Immature natural killer cell (primary cell): ENCODE data around the gene PSIP1. TPM values are rescaled to one million over a fixed set of nuclear protein-coding genes. Genes with fewer than 3 reads are reported as not detected.
"Not testable (repeated sequence)": the region's sequence is repeated elsewhere in the genome, so short reads cannot be mapped to it uniquely, and the experiment has no call there.

Experiments used
- DNase-seq, 3 donors: peaks; one replicate each; pipeline ENCODE4 v3.0.0; 2022; ENCODE audit warnings: mixed read lengths in 1 of 3
- H3K27ac Mint-ChIP-seq, 6 donors: one replicate each; pipeline ENCODE4 v1.8.0; 2020; ENCODE audit warnings: mixed read lengths in 6 of 6, mild to moderate bottlenecking in 5 of 6, inconsistent platforms in 4 of 6, moderate library complexity in 3 of 6
- H3K27me3 Mint-ChIP-seq, 3 donors: one replicate each; pipeline ENCODE4 v1.8.0; 2020 to 2021; ENCODE audit warnings: low read depth in 3 of 3, mild to moderate bottlenecking in 3 of 3, mixed read lengths in 3 of 3, moderate library complexity in 3 of 3, inconsistent platforms in 1 of 3
- H3K36me3 Mint-ChIP-seq, 3 donors: one replicate each; pipeline ENCODE4 v1.8.0; 2020; ENCODE audit warnings: mixed read lengths in 3 of 3, inconsistent platforms in 2 of 3, mild to moderate bottlenecking in 2 of 3
- H3K4me1 Mint-ChIP-seq, 2 donors: one replicate each; pipeline ENCODE4 v1.8.0; 2020; ENCODE audit warnings: inconsistent platforms in 2 of 2, mild to moderate bottlenecking in 2 of 2, mixed read lengths in 2 of 2, moderate library complexity in 1 of 2
- H3K4me3 Mint-ChIP-seq, 5 donors: one replicate each; pipeline ENCODE4 v1.8.0; 2020; ENCODE audit warnings: mild to moderate bottlenecking in 5 of 5, mixed read lengths in 5 of 5, inconsistent platforms in 3 of 5, moderate library complexity in 3 of 5
- H3K9me3 Mint-ChIP-seq, 6 donors: one replicate each; pipeline ENCODE4 v1.8.0; 2020; ENCODE audit warnings: mild to moderate bottlenecking in 6 of 6, mixed read lengths in 6 of 6, inconsistent platforms in 4 of 6, moderate library complexity in 3 of 6
- polyA plus RNA-seq, 3 donors: library from polyadenylated mRNA; unstranded; fragments of 300-500 nt; fragmentation: Illumina TruSeq; gene quantifications; one replicate each; pipeline ENCODE4 v1.2.3, GENCODE V29; 2021

The PSIP1 gene
- polyA plus RNA-seq, 3 donors from 2014 or later: 26.7 to 73.0 (median 64.8) TPM

- H3K4me1 Mint-ChIP-seq: peaks cover 13 to 47% of the 10 kb centered on the region in 2 donors
- not testable (repeated sequence) for H3K9me3 Mint-ChIP-seq, H3K27ac Mint-ChIP-seq, H3K4me3 Mint-ChIP-seq, H3K27me3 Mint-ChIP-seq, DNase-seq
- H3K36me3 Mint-ChIP-seq: peaks cover 16 to 43% (median 21%) of the 10 kb centered on the region in 3 donors
Observed at GRCh38 chr9:15441841-15442240, 68.9 kb downstream of the PSIP1 start.

GRCh38 chr9:15438891-15439290, 71.9 kb downstream of the PSIP1 start:
- no peaks in the 10 kb centered on the region for H3K27me3 Mint-ChIP-seq
- no peak overlapping the region for H3K27ac Mint-ChIP-seq
- H3K9me3 Mint-ChIP-seq: no peaks in the 10 kb centered on the region
- peaks cover 22 to 53% of the 10 kb centered on the region in 2 donors for H3K4me1 Mint-ChIP-seq
- no peak overlapping the region for H3K4me3 Mint-ChIP-seq
- no peak for DNase-seq
- peaks cover 23 to 48% (median 24%) of the 10 kb centered on the region in 3 donors for H3K36me3 Mint-ChIP-seq

- H3K9me3 Mint-ChIP-seq: no peaks in the 10 kb centered on the region
- peak overlapping the region in 1 of 6 donors; percentile 34 for H3K27ac Mint-ChIP-seq
- H3K4me1 Mint-ChIP-seq: peaks cover 29 to 81% of the 10 kb centered on the region in 2 donors
- peaks cover 9 to 38% (median 16%) of the 10 kb centered on the region in 3 donors for H3K36me3 Mint-ChIP-seq
- peaks cover 0 to 1% (median 0%) of the 10 kb centered on the region in 3 donors for H3K27me3 Mint-ChIP-seq
- no peak overlapping the region for H3K4me3 Mint-ChIP-seq
- no peak for DNase-seq
Observed at GRCh38 chr9:15433661-15434060, 77.1 kb downstream of the PSIP1 start.

GRCh38 chr9:15433191-15433590, 77.6 kb downstream of the PSIP1 start:
- Mint-ChIP-seq H3K27ac (no peak overlapping the region), H3K9me3 (no peaks in the 10 kb centered on the region), H3K4me3 (no peak overlapping the region), H3K27me3 (peaks cover 0 to 1% (median 0%) of the 10 kb centered on the region in 3 donors), H3K4me1 (peaks cover 30 to 81% of the 10 kb centered on the region in 2 donors), H3K36me3 (peaks cover 12 to 34% (median 16%) of the 10 kb centered on the region in 3 donors)
- no peak for DNase-seq

- H3K27ac Mint-ChIP-seq: peak overlapping the region in 3 of 6 donors; percentile 25 to 48 (median 42)
- H3K4me1 Mint-ChIP-seq: peaks cover 33 to 86% of the 10 kb centered on the region in 2 donors
- no peaks in the 10 kb centered on the region for H3K9me3 Mint-ChIP-seq
- peaks cover 0 to 1% (median 0%) of the 10 kb centered on the region in 3 donors for H3K27me3 Mint-ChIP-seq
- peaks cover 10 to 24% (median 15%) of the 10 kb centered on the region in 3 donors for H3K36me3 Mint-ChIP-seq
- no peak for DNase-seq
- H3K4me3 Mint-ChIP-seq: no peak overlapping the region
Observed at GRCh38 chr9:15430920-15431844, 79.6 kb downstream of the PSIP1 start.

GRCh38 chr9:15427702-15428101, 83.1 kb downstream of the PSIP1 start:
- not testable (repeated sequence) for H3K9me3 Mint-ChIP-seq, H3K27me3 Mint-ChIP-seq, DNase-seq
- Mint-ChIP-seq H3K4me1 (peaks cover 49 to 97% of the 10 kb centered on the region in 2 donors), H3K27ac (peak overlapping the region in 5 of 6 donors; percentile 17 to 64 (median 32)), H3K4me3 (peak overlapping the region in 3 of 5 donors; percentile 45 to 53 (median 46)), H3K36me3 (peaks cover 5 to 14% (median 10%) of the 10 kb centered on the region in 3 donors)

GRCh38 chr9:15426019-15426418, 84.8 kb downstream of the PSIP1 start:
- no peak for DNase-seq
- Mint-ChIP-seq H3K4me1 (peaks cover 53 to 89% of the 10 kb centered on the region in 2 donors), H3K27me3 (peaks cover 7 to 13% (median 10%) of the 10 kb centered on the region in 3 donors), H3K4me3 (no peak overlapping the region), H3K27ac (peak overlapping the region in 1 of 6 donors; percentile 22), H3K9me3 (no peaks in the 10 kb centered on the region), H3K36me3 (peaks cover 5 to 11% (median 10%) of the 10 kb centered on the region in 3 donors)

- Mint-ChIP-seq H3K27me3 (peaks cover 11 to 15% (median 13%) of the 10 kb centered on the region in 3 donors), H3K27ac (peak overlapping the region; percentile 15 to 94 (median 83)), H3K4me1 (peaks cover 41 to 62% of the 10 kb centered on the region in 2 donors), H3K9me3 (no peaks in the 10 kb centered on the region), H3K4me3 (peak overlapping the region; percentile 91 to 93 (median 91)), H3K36me3 (peaks cover 5 to 11% (median 6%) of the 10 kb centered on the region in 3 donors)
- DNase-seq: peak; percentile 9 to 16 (median 13)
Observed at GRCh38 chr9:15423231-15423985, 87.4 kb downstream of the PSIP1 start.

GRCh38 chr9:15422372-15423230, 88.2 kb downstream of the PSIP1 start, which contains the start of gene SNAPC3:
SNAPC3 (plus strand) TSS chr9:15422876; CDS start chr9:15422880, 4 bp downstream.
- peak; percentile 90 to 91 (median 90) for DNase-seq
- peak within 1 kb of the TSS; percentile 91 to 93 (median 91) for H3K4me3 Mint-ChIP-seq
- peak within 1 kb of the TSS; percentile 88 to 96 (median 91) for H3K27ac Mint-ChIP-seq
- H3K27me3 Mint-ChIP-seq: peaks cover 13 to 15% (median 13%) of the 10 kb centered on the region in 3 donors
- H3K36me3 Mint-ChIP-seq: peaks cover 5 to 11% (median 6%) of the 10 kb centered on the region in 3 donors
- peaks cover 35 to 54% of the 10 kb centered on the region in 2 donors for H3K4me1 Mint-ChIP-seq
- no peaks in the 10 kb centered on the region for H3K9me3 Mint-ChIP-seq

- Mint-ChIP-seq H3K27me3 (peaks cover 13 to 15% (median 13%) of the 10 kb centered on the region in 3 donors), H3K27ac (peak overlapping the region; percentile 88 to 96 (median 91)), H3K4me1 (peaks cover 31 to 48% of the 10 kb centered on the region in 2 donors), H3K36me3 (peaks cover 5 to 11% (median 6%) of the 10 kb centered on the region in 3 donors), H3K4me3 (peak overlapping the region; percentile 91 to 93 (median 91)), H3K9me3 (no peaks in the 10 kb centered on the region)
- no peak for DNase-seq
Observed at GRCh38 chr9:15421990-15422371, 88.8 kb downstream of the PSIP1 start.

GRCh38 chr9:15421532-15421931, 89.2 kb downstream of the PSIP1 start:
- DNase-seq: no peak
- peaks cover 5 to 11% (median 6%) of the 10 kb centered on the region in 3 donors for H3K36me3 Mint-ChIP-seq
- peaks cover 33 to 44% of the 10 kb centered on the region in 2 donors for H3K4me1 Mint-ChIP-seq
- H3K27ac Mint-ChIP-seq: peak overlapping the region in 5 of 6 donors; percentile 73 to 96 (median 88)
- H3K27me3 Mint-ChIP-seq: peaks cover 13 to 15% (median 13%) of the 10 kb centered on the region in 3 donors
- H3K9me3 Mint-ChIP-seq: no peaks in the 10 kb centered on the region
- peak overlapping the region; percentile 47 to 93 (median 91) for H3K4me3 Mint-ChIP-seq

- Mint-ChIP-seq H3K27me3 (peaks cover 13 to 15% (median 13%) of the 10 kb centered on the region in 3 donors), H3K9me3 (no peaks in the 10 kb centered on the region), H3K4me1 (peaks cover 28 to 36% of the 10 kb centered on the region in 2 donors), H3K27ac (no peak overlapping the region), H3K4me3 (peak overlapping the region in 1 of 5 donors; percentile 2), H3K36me3 (peaks cover 0 to 5% (median 3%) of the 10 kb centered on the region in 3 donors)
- DNase-seq: no peak
Observed at GRCh38 chr9:15420796-15421195, 90.0 kb downstream of the PSIP1 start.
